ENCODE measurements around the gene NKIRAS2.

NKIRAS2 gene

DNA sequence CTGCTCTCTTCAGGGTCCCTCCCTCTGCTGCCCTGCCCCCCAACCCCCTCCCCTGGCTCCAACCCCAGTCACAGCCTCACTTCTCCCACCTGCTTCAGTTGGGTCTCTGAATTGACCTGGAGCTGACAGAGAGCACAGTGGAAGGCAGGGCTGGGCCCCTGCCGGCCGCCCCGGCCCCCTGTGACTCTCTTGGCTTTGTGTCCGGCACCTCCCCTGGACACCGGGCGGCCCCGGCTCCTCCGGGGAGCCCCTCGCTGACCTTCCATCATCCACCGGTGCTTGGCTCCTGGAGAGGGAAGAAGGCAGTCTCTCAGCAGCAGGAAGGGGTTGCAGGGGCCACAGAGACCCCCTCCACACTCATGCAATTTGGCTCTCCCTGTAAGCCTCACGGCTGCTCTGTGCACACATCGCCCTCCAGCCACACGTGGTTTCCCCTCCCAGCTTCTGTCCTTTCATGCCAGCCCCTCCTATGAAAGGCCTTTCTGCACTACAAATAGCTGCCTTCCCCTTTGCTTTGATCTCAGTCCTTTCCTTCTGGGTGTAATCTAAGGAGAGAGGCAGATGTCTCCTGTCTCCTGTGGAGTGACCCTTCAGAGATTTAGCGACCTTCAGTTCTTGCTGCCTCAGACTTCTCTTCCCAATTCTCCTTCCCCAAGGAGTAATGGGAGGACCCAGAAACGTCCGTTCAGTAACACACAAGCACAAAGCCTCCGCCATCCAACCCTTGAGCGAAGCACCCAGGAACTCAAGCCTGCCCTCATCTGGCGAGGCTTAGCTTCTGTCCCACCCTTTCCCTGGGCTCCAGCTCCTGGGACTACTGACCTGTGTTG, 8.3 kb downstream of the NKIRAS2 start:
- no peak for DNase-seq

DNA sequence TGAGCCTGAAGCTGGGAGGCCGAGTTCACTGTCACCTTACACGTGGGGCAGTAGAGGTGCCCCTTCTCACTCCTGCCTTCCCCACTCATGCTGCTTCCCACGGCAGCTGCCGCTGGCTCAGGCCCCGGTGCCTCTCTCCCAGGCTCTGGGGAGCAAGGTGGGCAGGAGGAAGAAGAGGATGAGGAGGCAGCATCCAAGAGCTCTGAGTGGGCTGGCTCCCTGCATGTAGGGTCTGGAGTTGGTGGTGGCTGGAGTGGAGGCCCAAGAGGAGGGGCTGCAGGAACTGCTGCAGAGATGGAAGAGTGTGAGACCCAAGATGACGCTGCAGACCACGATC, 8.9 kb downstream of the NKIRAS2 start:
- DNase-seq, result no peak

DNA sequence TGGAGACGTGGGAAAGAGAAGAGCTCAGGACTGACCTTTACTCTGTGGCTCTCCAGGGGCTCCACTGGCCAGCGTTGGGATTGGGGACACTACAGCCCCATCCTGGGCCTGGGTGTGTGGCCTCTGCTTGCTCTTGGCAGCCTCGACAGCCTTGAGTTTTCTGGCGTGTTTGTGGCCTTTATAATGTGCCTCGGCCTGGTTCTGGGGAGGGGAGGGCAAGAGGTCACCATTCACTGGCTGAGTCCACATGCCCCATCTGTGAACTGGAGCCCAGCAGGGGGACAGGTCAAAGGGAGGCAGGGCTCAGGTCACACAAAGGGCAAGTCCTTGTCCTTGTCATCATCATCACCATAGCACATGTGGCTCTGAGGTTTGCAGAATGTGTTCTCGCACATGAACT, 11.7 kb downstream of the NKIRAS2 start:
- DNase-seq, result no peak

DNA sequence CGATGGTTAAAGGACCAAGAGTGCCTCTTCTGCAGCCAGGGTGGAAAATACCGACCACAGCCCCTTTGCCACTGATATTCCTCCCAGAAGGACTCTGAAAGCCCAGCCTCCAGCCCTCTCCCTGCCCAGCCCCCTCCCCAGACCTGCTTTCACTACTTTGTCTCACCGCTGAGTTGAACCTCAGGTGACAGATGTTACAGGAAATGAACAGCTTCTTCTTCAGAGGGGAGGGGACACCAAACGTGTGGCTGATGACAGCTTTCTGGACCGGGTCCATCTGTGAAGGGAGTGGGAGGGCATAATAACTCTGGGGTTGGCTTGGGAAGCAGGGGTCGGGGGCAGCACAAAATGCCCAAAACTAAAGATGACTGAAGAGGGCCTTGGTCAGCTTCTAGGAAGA, 14.2 kb downstream of the NKIRAS2 start:
- no peak for DNase-seq

DNA sequence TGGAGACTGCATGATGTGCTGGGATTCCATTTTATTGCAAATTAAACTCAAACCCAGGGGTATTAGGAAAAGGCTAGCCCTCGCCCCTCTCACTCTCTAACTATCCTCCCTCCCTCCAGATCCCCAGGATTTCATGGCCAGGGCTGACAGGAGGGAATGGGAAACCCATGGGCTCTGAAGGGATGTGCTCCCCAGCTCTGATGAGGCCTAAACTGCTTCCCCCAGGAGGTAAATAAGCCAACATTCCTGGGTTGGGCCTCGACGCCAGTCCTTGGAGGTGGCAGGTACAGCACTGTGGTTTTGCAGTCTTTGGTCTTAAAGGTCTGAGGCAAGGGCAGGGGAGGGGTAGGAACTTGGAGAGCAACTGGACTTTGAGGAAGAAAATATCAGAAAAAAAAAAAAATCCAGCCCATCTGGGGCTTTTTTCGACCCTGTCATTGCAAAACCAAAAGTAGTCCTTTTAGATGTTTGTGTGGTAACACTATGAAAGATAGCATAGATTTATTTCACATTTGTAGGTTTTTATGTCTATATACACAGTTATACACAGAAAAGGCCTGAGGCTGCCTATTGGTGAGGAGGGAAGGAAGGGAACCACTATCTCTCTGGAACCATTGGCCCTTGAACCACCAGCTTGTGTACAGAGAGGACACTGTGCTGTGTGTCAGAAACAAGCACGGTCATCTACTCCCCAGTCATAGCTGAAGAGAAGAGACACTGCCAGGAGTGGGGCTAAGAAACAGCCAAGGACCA, 18.5 kb downstream of the NKIRAS2 start:
- no peak for DNase-seq

GRCh38 chr17:42039794-42040763, 20.2 kb downstream of the NKIRAS2 start:
- no peak for DNase-seq

- no peak for DNase-seq
Measured at GRCh38 chr17:42040818-42041217, 20.9 kb downstream of the NKIRAS2 start.

DNA sequence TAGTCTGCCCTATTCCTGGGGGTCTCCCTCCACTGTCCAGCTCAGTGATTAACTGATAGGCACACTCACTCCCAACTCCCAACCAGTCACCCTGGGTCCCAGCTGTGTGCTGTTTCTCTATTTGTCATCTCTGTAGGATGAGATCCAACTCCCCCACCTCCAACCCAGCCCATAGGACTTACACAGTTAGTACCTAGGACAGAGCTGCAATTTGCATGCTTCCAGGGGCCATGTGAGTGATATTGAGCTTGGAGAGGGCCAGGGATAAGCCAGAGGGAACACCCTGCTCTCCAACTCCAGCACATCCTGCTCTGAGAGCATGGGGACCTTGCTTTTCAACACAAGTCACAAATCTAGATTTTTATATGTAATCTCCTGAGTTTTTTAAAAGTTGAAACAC, 21.7 kb downstream of the NKIRAS2 start:
- no peak for DNase-seq

DNA sequence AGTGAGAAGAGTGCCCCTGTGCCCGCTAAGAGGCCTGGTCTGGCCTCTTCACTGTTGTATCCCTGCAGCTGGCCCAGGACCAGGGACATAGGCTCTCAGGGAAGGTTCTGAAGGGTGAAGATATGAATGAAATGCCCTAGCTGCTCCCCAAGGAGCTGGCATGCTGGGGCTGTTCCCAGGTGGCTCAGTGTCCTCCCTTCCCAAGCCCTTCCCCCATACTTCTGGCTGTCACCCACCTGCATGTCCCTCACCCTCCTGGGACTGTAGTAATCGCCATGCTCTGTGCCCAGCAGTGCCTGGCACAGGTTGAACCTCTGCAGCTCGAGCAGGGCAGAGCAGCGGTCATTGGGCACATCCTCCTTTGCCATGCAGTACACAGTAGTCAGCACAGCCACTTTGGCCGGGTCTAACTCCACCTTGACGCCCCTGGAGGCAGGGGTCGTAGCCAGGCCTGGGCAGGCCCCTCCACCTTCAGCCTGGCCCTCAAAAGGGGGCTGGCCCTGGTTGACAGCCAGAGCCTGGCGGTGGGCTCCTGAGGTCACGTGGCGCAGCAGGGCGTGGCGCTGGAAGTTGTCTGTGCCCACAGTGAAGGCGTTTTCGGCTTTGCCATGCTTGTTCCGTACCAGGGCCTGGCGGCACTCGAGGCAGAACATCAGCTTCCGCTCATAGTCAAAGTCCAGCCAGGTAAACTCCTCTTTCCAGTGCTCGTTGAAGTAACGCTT, 22.9 kb downstream of the NKIRAS2 start:
- no peak for DNase-seq

DNA sequence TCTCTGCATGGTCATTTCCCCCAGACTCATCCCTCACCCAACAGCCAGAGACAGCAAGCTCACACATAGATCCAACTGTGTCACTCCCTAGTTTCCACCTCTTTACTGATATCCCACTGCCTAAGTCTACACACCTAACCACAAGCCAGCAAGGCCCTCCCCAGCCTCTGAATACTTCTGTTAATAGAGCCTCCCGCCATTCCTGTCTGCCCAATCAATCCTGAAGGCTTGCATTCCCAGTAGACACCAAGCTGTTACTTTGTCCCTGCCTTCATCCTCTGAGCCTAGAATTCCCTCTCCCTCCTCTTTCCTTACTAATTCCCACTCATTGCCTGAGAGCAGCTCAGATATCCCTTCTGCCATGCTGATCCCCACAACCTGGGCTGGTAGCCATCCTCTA, 25.8 kb downstream of the NKIRAS2 start:
- no peak for DNase-seq

- DNase-seq, result no peak
Measured at GRCh38 chr17:42047343-42047742, 27.5 kb downstream of the NKIRAS2 start.

DNA sequence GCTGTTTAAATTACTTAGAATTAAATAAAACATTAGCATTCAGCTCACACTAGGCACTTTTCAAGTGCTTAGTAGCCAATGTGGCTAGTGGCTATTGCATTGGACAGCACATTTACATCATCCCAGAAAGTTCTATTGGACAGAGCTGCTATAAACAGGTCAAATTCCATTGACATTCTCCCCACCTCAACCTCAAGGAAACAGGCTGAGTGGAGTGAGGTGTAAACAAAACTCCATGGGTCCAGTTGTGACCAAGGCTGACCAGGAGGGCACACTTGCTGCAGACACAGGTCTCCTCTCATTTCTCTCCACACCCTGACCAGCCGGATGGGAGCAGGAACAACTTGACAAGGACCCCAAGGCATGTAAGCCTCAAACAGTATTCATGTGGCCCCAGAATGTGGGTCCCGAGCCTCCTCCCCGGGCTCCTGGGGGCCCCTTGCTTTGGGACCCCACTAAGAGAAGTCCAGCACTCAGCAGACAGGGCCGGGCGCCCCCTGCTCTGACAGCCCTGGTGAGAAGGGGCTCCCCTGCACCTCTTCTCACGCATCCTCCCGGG, 30.0 kb downstream of the NKIRAS2 start:
- DNase-seq, result no peak

- peak; percentile 37 for DNase-seq
Measured at GRCh38 chr17:42050393-42051012, 30.6 kb downstream of the NKIRAS2 start, which contains the start of gene C17orf113. Gene C17orf113, minus strand, starts transcription at chr17:42050601. Its CDS starts 7,225 bp downstream, at chr17:42043376.

DNA sequence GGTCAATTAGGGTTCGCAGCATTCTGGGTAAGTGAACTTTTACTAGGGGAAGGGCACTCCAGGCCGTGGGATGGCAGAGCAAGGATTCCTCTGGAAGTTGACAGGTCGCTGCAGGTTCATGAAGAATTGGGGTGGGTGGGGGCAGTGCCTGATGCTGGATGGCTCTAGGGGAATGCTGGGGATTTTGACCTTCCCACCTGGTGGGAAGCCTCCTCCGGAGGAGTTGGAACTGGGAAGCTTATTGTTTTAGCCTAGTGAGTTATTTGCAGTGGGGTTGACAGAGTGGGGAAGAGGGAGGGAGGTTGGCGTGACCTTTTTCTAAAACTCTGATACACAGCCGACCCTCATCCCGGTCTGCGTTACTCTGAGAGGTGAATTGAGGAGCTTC, 31.1 kb downstream of the NKIRAS2 start:
- no peak for DNase-seq

DNA sequence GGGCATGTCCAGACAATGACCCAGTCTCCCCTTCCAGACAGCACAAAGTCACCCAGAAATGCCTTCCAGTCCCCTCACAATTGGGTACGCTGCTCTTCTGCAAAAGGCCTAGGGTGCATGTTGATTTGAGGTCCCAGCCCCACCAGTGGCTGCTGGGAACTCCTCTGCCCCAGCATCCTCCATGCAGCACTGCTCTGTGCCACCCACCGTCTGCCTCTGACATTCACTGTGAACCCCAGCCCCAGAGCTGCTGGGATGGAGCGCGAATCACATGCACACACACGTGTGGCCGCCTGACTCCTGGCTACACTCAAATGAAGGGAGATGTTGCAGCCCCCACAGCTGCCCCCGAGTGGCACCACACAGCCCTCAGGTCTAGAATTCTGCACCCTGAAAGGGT, 31.8 kb downstream of the NKIRAS2 start:
- DNase-seq, result no peak

DNA sequence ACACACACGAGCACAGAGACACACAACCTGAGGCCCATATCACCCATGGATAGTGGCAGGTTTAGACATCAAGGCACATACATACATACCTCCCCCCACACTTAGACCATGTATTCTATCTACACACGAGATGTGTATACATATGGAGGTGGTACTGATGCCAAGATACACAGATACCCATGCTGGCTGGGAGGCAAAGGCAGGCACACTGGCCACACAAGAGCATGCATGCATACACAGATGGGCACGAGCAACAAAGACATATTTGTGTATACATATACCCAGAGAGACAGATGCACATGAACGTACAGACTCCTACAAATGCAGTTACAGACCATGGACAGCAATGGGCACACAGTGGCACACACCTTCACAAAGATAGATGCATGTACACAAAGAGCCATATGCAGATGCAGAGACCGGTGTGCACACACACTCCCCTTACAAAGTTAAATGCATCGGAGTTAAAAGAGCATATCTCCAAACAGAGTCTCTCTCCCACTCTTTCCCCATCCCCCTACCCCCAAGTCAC, 32.5 kb downstream of the NKIRAS2 start:
- no peak for DNase-seq

DNA sequence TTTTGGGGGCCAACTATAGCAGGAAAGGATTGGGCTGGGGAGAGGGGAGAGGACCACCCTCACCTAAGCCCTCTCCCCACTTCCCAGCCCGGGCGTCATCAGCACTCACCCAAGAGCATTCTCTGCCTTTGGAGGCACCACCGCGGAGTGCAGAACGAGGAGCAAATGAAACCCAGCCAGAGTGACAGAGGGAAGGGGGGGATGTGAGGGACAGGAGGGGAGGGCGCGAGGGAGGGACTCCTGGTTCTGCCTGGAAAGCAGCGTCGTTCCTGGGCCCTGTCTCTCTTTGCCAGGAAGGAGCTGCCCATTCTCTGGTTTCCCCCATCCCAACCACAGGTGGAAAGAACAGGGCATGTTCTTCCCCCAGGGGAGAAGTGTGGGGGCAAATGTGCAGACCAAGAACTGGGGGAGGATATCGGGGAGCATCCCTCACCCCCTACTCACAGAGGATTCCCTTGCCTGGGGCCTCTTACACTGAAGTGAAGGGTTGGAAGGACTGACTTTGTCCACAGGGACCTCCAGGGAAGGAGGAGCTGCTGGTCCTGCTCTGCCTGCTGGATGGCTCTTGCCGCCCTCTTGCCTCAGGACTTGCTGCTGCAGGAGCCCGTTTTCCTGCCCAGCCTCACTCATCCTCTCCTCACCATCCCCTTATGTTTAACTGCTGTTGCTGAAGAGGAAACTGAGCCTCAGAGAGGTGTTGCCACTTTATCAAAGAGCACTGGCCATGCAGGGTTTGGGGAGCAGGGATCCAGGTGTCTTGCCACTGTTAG, 34.0 kb downstream of the NKIRAS2 start:
- no peak for DNase-seq

- no peak for DNase-seq
Measured at GRCh38 chr17:42055027-42055426, 35.1 kb downstream of the NKIRAS2 start.

GRCh38 chr17:42055496-42055895, 35.6 kb downstream of the NKIRAS2 start:
- no peak for DNase-seq

GRCh38 chr17:42056635-42057034, 36.7 kb downstream of the NKIRAS2 start:
- DNase-seq, result no peak

- DNase-seq, result no peak
Measured at GRCh38 chr17:42058063-42058462, 38.2 kb downstream of the NKIRAS2 start.
